ENCODE measurements around the gene GID8. TPM values are rescaled to one million over a fixed set of nuclear protein-coding genes. Genes with fewer than 3 reads are reported as not detected.

GID8 gene
- total and polyA plus RNA-seq, 12 donors, result 9.4 to 38.5 (median 22.3) TPM

DNA sequence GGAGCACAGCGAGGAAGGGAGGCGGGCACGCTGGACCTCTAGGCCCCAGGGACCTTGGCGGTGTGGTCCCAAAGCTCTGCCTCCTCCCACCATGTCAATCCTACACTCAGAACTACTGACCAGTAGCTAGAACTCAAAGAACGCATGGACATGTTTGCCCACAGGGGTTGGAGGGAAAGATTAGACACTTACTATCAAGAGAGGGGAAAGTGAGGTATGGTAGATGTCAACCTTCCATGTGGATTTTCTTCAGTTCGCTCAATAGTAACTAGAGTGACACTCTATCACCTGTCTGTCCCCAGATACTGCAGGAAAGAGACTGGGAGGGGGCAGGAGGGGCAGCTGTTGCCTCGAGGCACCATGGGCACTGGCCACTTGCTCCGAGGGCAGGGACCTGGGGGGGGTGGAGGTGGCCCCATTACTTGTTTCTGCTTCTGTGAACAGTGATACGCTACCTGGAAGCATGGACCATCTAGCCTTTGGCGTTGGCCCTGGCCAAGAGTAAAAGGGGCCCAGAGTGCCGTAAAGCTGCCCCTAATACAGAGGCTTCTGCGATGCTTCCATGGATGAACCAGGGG lies 10.7 kb upstream of the GID8 start:
- peak overlapping the region in 1 of 4 donors; percentile 100 for H3K4me3 ChIP-seq
- H3K27ac ChIP-seq, result peak overlapping the region in 2 of 5 donors; percentile 96 to 100
- no peaks in the 10 kb centered on the region for H3K9me3 ChIP-seq (replicated peaks in 1 of 3)
- WGBS, 4 donors, result 71 to 83% (median 78%) methylated on average over 12 of the region's 12 CpGs
- DNase-seq, result no peak
- intact Hi-C loops (cut with DNase I), result no loop called here
- TF ChIP-seq POLR2A (IDR thresholded peaks at IDR 0.05), result no peak
- TF ChIP-seq, protein P1, sequence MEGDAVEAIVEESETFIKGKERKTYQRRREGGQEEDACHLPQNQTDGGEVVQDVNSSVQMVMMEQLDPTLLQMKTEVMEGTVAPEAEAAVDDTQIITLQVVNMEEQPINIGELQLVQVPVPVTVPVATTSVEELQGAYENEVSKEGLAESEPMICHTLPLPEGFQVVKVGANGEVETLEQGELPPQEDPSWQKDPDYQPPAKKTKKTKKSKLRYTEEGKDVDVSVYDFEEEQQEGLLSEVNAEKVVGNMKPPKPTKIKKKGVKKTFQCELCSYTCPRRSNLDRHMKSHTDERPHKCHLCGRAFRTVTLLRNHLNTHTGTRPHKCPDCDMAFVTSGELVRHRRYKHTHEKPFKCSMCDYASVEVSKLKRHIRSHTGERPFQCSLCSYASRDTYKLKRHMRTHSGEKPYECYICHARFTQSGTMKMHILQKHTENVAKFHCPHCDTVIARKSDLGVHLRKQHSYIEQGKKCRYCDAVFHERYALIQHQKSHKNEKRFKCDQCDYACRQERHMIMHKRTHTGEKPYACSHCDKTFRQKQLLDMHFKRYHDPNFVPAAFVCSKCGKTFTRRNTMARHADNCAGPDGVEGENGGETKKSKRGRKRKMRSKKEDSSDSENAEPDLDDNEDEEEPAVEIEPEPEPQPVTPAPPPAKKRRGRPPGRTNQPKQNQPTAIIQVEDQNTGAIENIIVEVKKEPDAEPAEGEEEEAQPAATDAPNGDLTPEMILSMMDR (IDR thresholded peaks at IDR 0.05), result no peak
- no peaks in the 10 kb centered on the region for H3K27me3 ChIP-seq
- no peaks in the 10 kb centered on the region for H3K36me3 ChIP-seq (replicated peaks in 1 of 2)
- H3K4me1 ChIP-seq (replicated peaks in 1 of 2), result peaks cover 35 to 65% of the 10 kb centered on the region in 2 donors

DNA sequence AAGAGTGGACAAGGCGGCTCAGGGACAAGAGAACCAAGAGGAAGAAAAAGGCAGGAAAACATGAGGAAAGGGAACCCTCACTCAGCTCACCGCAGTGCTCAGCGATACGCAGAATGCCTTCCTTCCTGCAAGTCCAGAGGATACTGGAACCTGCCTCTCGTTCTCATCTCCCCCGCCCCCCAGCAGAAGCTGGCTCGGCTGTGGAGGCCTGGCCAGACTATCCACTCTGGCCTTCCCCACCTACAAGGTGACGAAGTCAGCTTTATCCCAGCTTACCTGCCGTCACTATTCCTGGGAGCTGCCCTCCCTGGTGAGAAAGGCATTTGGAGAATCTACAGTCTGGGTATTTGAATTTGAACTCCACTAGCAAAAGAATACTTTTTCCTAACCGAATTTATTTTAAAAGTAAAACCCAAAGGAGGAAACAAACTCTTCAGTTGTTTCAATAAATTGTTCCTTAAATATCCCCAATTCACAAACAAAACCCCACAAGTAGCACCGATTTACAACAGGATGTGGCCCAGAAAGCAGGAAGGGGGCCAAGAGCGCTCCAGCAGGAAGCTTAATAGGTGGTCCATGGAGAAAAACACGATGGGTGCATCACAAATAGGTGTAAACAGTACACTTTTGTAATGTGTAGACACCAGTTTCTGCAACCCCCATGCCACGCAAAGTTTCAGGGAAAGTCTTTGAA lies 9.6 kb upstream of the GID8 start:
- peak overlapping the region in 2 of 4 donors; percentile 23 to 70 for H3K4me3 ChIP-seq
- TF ChIP-seq POLR2A (IDR thresholded peaks at IDR 0.05), result no peak
- TF ChIP-seq, protein P1 (IDR thresholded peaks at IDR 0.05), result no peak
- intact Hi-C loops (cut with DNase I), result no loop called here
- 47 to 58% (median 50%) methylated on average over 12 to 14 of the region's 14 CpGs for WGBS, 4 donors
- no peaks in the 10 kb centered on the region for H3K27me3 ChIP-seq
- DNase-seq, result no peak
- peaks cover 30 to 54% of the 10 kb centered on the region in 2 donors for H3K4me1 ChIP-seq (replicated peaks in 1 of 2)
- no peaks in the 10 kb centered on the region for H3K9me3 ChIP-seq (replicated peaks in 1 of 3)
- H3K27ac ChIP-seq, result peak overlapping the region; percentile 53 to 94 (median 74)
- peaks cover 0 to 3% of the 10 kb centered on the region in 2 donors for H3K36me3 ChIP-seq (replicated peaks in 1 of 2)

- Histone ChIP-seq H3K4me3 (peak overlapping the region in 2 of 4 donors; percentile 23 to 70), H3K36me3 (replicated peaks in 1 of 2) (peaks cover 0 to 7% of the 10 kb centered on the region in 2 donors), H3K27ac (peak overlapping the region; percentile 53 to 94 (median 74)), H3K27me3 (no peaks in the 10 kb centered on the region), H3K9me3 (replicated peaks in 1 of 3) (no peaks in the 10 kb centered on the region), H3K4me1 (replicated peaks in 1 of 2) (peaks cover 23 to 47% of the 10 kb centered on the region in 2 donors)
- TF ChIP-seq POLR2A (IDR thresholded peaks at IDR 0.05), result peak in 1 of 2 donors; percentile 39
- TF ChIP-seq, protein P1 (IDR thresholded peaks at IDR 0.05), result no peak
- WGBS, 4 donors, result 0 to 1% (median 1%) methylated on average over 11 to 44 of the region's 44 CpGs
- intact Hi-C loops (cut with DNase I), result no loop called here
- DNase-seq, result peak; percentile 69 to 82 (median 74)
Measured at GRCh38 chr20:62929051-62929538, 8.9 kb upstream of the GID8 start.

GRCh38 chr20:62931464-62931863 lies 6.5 kb upstream of the GID8 start:
- TF ChIP-seq, protein P1 (IDR thresholded peaks at IDR 0.05), result no peak
- TF ChIP-seq POLR2A (IDR thresholded peaks at IDR 0.05), result no peak
- peaks cover 0 to 11% of the 10 kb centered on the region in 2 donors for H3K36me3 ChIP-seq (replicated peaks in 1 of 2)
- WGBS, 4 donors, result 71 to 82% (median 81%) methylated on average over 9 of the region's 9 CpGs
- no peaks in the 10 kb centered on the region for H3K9me3 ChIP-seq (replicated peaks in 1 of 3)
- H3K27me3 ChIP-seq, result no peaks in the 10 kb centered on the region
- peaks cover 18 to 49% of the 10 kb centered on the region in 2 donors for H3K4me1 ChIP-seq (replicated peaks in 1 of 2)
- intact Hi-C loops (cut with DNase I), result no loop called here
- no peak overlapping the region for H3K4me3 ChIP-seq
- no peak overlapping the region for H3K27ac ChIP-seq
- no peak for DNase-seq

All from adrenal gland (tissue), 12 donors.